Stimulated activated CD4-positive, alpha-beta T cell treated with anti-CD3 and anti-CD28 coated beads, TNF-alpha, amount 100 ng/mL, for 4 hours (primary cell): ENCODE results near the gene ARHGAP15.

Experiments used
- DNase-seq, 3 experiments: peaks; one replicate each; pipeline ENCODE4 v3.0.0-alpha.2; 2020; ENCODE audit warnings: low read depth in 3 of 3

The ARHGAP15 gene

DNA sequence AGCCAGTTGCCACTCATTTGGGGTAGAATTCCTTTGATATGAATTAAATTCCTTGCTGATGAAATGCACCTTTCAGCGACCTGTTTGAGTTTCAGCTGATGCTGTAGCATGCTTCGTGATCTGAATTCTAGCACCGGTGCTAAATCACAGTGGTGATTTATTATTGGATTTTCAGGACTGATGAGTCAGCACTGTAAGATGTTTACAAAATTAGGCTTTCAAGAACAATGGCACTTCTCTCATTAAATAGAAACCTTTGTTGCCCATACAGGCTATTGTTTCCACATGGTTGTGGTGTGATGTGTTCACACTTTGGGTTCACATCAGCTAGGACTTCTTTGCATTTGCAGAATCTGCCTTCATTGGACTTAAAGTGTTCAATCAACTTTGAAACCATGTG lies 687.7 kb downstream of the ARHGAP15 start:
- DNase-seq = no peak
